Neural progenitor cell (in vitro differentiated cells): ENCODE data around the gene CDC42BPA.

Source experiments
- CTCF ChIP-seq: fragments of 200-600 bp; sonication (generic); IDR thresholded peaks from 2 replicates; pipeline ENCODE4 v1.5.1; 2017; ENCODE audit warnings: antibody characterized with exemption, mild to moderate bottlenecking
- EZH2 ChIP-seq: fragments of 200-600 bp; sonication (generic); IDR thresholded peaks from 2 replicates; pipeline ENCODE4 v1.6.1; 2017; ENCODE audit warnings: antibody characterized with exemption, mild to moderate bottlenecking, moderate library complexity
- EZH2phosphoT487 ChIP-seq: fragments of 200-600 bp; sonication (generic); IDR thresholded peaks from 2 replicates; pipeline ENCODE4 v1.6.1; 2017; ENCODE audit warnings: antibody characterized with exemption

- TF ChIP-seq CTCF (no peak), EZH2 (no peak), EZH2phosphoT487 (no peak)
Measured at GRCh38 chr1:227140376-227140775, 177.9 kb downstream of the CDC42BPA start.
